Keratinocyte (primary cell): ENCODE results near the gene MCM9.

ENCODE experiments used
- CTCF ChIP-seq, 3 experiments: IDR thresholded peaks in 1 of 3; conservative IDR thresholded peaks in 1 of 3; optimal IDR thresholded peaks in 1 of 3; 2 replicates in 2 of 3; 3 replicates in 1 of 3; pipeline versions ENCODE3 to v1.5.1; 2011; ENCODE audit warnings: low read length in 3 of 3, mild to moderate bottlenecking in 3 of 3, moderate library complexity in 2 of 3, control low read depth in 1 of 3, inconsistent platforms in 1 of 3; ENCODE audit not compliant: insufficient read depth in 2 of 3; ENCODE audit errors: extremely low read depth in 1 of 3
- EZH2 ChIP-seq: IDR thresholded peaks from one replicate; pipeline ENCODE4 v1.6.1; 2012; ENCODE audit warnings: inconsistent platforms, mild to moderate bottlenecking, low read length, moderate library complexity

GRCh38 chr6:118813775-118814174 is 121.2 kb downstream of the MCM9 start:
- TF ChIP-seq CTCF (optimal IDR thresholded peaks at IDR 0.05 in 1 of 3, IDR thresholded peaks at IDR 0.05 in 1 of 3, conservative IDR thresholded peaks at IDR 0.05 in 1 of 3; ENCODE audit: extremely low read depth in 1 of 3, insufficient read depth in 2 of 3, low read length in 3 of 3): no peak
- TF ChIP-seq EZH2: no peak
